Loucy (cell line): ENCODE results near the gene RAB44.
A peak's percentile ranks its signal among the peaks of the same experiment; 100 is the strongest.

ENCODE experiments used
- H2AFZ ChIP-seq: fragments of 200-600 bp; sonication (generic); 2 replicates; pipeline ENCODE4 v1.6.0; 2016; ENCODE audit warnings: antibody characterized with exemption, mild to moderate bottlenecking, low read length, moderate library complexity
- H3F3A ChIP-seq: fragments of 200-600 bp; 2 replicates; pipeline ENCODE4 v1.6.0; 2016; ENCODE audit warnings: antibody characterized with exemption, low read depth, mild to moderate bottlenecking
- H3K27me3 ChIP-seq: fragments of 200-600 bp; sonication (generic); 2 replicates; pipeline ENCODE4 v1.6.1; 2014; ENCODE audit warnings: low read length, mild to moderate bottlenecking; ENCODE audit not compliant: insufficient read depth, poor library complexity, severe bottlenecking
- H3K36me3 ChIP-seq: fragments of 200-600 bp; sonication (generic); 2 replicates; pipeline ENCODE4 v1.6.1; 2016; ENCODE audit warnings: low read length; ENCODE audit not compliant: insufficient read depth
- H3K4me1 ChIP-seq: fragments of 200-600 bp; sonication (generic); 2 replicates; pipeline ENCODE4 v1.5.1; 2014; ENCODE audit warnings: low read length, mild to moderate bottlenecking; ENCODE audit not compliant: insufficient read depth, poor library complexity, severe bottlenecking
- H3K4me2 ChIP-seq: fragments of 200-600 bp; sonication (generic); 2 replicates; pipeline ENCODE4 v1.6.0; 2014; ENCODE audit warnings: antibody characterized with exemption, low read length, low read depth, mild to moderate bottlenecking; ENCODE audit not compliant: poor library complexity, severe bottlenecking
- H3K4me3 ChIP-seq: fragments of 200-600 bp; sonication (generic); 2 replicates; pipeline ENCODE4 v1.5.1; 2014; ENCODE audit warnings: low read length, mild to moderate bottlenecking, mixed read lengths; ENCODE audit not compliant: poor library complexity, severe bottlenecking
- H3K79me2 ChIP-seq: fragments of 200-600 bp; sonication (generic); 2 replicates; pipeline ENCODE4 v1.6.1; 2014; ENCODE audit warnings: low read length; ENCODE audit not compliant: insufficient read depth
- H3K9ac ChIP-seq: fragments of 200-600 bp; sonication (generic); 2 replicates; pipeline ENCODE4 v1.6.0; 2014; ENCODE audit warnings: mild to moderate bottlenecking, low read depth, low read length, moderate library complexity; ENCODE audit not compliant: poor library complexity, severe bottlenecking
- H3K9me2 ChIP-seq: fragments of 200-600 bp; sonication (generic); replicated peaks from 2 replicates; pipeline ENCODE4 v1.6.1; 2016; ENCODE audit warnings: low read depth, low read length, mixed read lengths
- H3K9me3 ChIP-seq: fragments of 200-600 bp; sonication (generic); 2 replicates; pipeline ENCODE4 v1.6.1; 2014; ENCODE audit warnings: mild to moderate bottlenecking, antibody characterized with exemption, low read length, low read depth; ENCODE audit not compliant: insufficient read depth
- H4K20me1 ChIP-seq: fragments of 200-600 bp; sonication (generic); 2 replicates; pipeline ENCODE4 v1.6.0; 2014; ENCODE audit warnings: antibody characterized with exemption, low read length, mild to moderate bottlenecking; ENCODE audit not compliant: insufficient read depth, poor library complexity, severe bottlenecking
- EZH2phosphoT487 ChIP-seq: fragments of 200-600 bp; IDR thresholded peaks from 2 replicates; pipeline ENCODE4 v1.6.1; 2018; ENCODE audit warnings: antibody characterized with exemption, mild to moderate bottlenecking, moderate library complexity, borderline replicate concordance
- TF ChIP-seq, protein P1 (sequence below): fragments of 200-600 bp; sonication (generic); conservative IDR thresholded peaks from 2 replicates; pipeline ENCODE4 v1.5.1; 2014; ENCODE audit warnings: mild to moderate bottlenecking, antibody characterized with exemption, low read length

Gene RAB44

DNA sequence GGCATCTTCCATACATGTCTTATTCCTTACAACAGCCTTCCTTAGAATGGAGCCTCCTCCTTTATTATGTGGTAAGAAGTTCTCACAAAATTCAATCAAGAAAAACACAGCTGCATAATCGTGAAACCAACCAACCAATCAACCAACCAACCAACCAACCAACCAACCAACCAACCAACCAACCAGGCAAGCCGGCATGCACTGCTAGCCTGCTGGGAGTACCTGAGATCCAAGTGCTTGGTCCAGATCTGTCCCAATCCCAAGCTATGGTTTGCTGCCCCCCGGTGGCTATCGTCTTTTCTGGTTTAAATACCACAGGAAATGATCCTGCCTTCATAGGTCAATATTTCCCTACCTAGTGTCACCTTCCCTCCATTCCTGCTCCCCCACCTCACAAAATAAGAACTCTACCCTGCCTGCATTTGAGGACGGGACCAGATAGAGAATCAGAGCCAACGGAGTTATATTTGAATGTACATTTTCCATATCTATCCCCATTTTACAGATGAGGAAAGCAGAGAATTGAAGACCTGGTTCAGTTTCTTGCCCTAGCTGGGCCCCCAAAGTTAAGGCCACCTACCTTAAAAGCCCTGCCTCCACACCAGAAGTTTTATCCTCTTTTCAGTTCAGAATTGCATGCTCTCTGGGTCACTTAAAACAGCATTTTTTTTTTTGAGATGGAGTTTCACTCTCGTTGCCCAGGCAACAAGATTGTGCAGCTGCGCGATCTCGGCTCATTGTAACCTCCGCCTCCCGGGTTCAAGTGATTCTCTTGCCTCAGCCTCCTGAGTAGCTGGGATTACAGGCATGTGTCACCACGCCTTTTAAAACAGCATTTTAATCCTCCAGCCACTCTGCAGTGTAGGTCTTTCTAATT lies 27.1 kb downstream of the RAB44 start:
- TF ChIP-seq, protein P1, sequence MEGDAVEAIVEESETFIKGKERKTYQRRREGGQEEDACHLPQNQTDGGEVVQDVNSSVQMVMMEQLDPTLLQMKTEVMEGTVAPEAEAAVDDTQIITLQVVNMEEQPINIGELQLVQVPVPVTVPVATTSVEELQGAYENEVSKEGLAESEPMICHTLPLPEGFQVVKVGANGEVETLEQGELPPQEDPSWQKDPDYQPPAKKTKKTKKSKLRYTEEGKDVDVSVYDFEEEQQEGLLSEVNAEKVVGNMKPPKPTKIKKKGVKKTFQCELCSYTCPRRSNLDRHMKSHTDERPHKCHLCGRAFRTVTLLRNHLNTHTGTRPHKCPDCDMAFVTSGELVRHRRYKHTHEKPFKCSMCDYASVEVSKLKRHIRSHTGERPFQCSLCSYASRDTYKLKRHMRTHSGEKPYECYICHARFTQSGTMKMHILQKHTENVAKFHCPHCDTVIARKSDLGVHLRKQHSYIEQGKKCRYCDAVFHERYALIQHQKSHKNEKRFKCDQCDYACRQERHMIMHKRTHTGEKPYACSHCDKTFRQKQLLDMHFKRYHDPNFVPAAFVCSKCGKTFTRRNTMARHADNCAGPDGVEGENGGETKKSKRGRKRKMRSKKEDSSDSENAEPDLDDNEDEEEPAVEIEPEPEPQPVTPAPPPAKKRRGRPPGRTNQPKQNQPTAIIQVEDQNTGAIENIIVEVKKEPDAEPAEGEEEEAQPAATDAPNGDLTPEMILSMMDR = peak; percentile 74
- no peak for TF ChIP-seq EZH2phosphoT487
- Histone ChIP-seq H3K36me3 (peaks cover 16% of the 10 kb centered on the region; the same call in 1 of the 2 replicates), H4K20me1 (no peaks in the 10 kb centered on the region), H3K4me2 (no peak overlapping the region), H3K4me1 (no peaks in the 10 kb centered on the region), H2AFZ (no peak overlapping the region), H3K79me2 (no peaks in the 10 kb centered on the region), H3K4me3 (no peak overlapping the region), H3K9me2 (no peaks in the 10 kb centered on the region), H3K27me3 (no peaks in the 10 kb centered on the region), H3K9me3 (no peaks in the 10 kb centered on the region), H3K9ac (no peak overlapping the region), H3F3A (no peaks in the 10 kb centered on the region)

DNA sequence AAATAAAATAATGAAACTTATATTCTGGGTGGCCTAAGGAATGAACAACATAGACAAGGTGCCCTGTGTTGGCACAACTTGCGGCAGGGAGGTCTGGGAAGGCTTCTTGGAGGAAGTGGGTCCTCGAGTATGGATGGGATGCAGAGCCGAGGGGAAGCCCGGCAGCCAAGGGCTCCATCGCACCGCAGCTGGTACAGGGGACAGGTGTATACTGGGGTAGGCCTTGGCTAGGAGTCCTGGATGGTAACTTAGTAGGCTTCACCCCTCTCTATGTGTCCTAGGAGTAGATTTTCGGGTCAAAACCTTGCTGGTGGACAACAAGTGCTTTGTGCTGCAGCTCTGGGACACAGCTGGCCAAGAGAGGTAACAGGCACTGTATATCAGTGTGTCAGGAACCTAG lies 28.0 kb downstream of the RAB44 start:
- H4K20me1 ChIP-seq = no peaks in the 10 kb centered on the region
- H3K9me2 ChIP-seq = no peaks in the 10 kb centered on the region
- H3K79me2 ChIP-seq = no peaks in the 10 kb centered on the region
- peaks cover 8% of the 10 kb centered on the region; the same call in 1 of the 2 replicates for H3K36me3 ChIP-seq
- H3F3A ChIP-seq = no peaks in the 10 kb centered on the region
- no peaks in the 10 kb centered on the region for H3K9me3 ChIP-seq
- no peak overlapping the region for H3K4me3 ChIP-seq
- no peaks in the 10 kb centered on the region for H3K4me1 ChIP-seq
- no peak overlapping the region for H2AFZ ChIP-seq
- no peak overlapping the region for H3K9ac ChIP-seq
- TF ChIP-seq, protein P1 = no peak
- TF ChIP-seq EZH2phosphoT487 = no peak
- no peak overlapping the region for H3K4me2 ChIP-seq
- no peaks in the 10 kb centered on the region for H3K27me3 ChIP-seq

DNA sequence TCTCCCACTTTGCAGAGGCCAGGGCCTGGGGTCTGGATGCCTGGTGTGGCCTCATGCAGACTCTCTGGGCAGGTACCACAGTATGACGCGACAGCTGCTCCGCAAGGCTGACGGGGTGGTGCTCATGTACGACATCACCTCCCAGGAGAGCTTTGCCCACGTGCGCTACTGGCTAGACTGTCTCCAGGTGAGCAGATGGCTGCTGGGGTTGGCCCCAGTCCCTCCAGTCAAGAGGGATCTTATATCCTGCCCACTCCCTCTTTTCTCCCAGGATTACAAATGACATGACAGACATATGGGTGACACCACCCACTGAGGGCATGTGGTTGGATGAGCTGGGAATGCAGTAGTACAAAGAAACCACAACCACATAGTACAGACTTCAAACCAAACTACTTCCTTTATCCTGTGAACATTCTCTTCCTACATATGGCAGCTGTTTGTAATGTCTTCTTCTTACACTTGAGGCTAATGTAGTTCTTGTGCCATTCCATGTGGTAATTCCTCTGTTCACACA lies 29.9 kb downstream of the RAB44 start:
- H2AFZ ChIP-seq = no peak overlapping the region
- H3K9me3 ChIP-seq = no peaks in the 10 kb centered on the region
- no peaks in the 10 kb centered on the region for H3K9me2 ChIP-seq
- TF ChIP-seq, protein P1 = no peak
- TF ChIP-seq EZH2phosphoT487 = no peak
- no peak overlapping the region for H3K4me3 ChIP-seq
- H4K20me1 ChIP-seq = no peaks in the 10 kb centered on the region
- no peaks in the 10 kb centered on the region for H3F3A ChIP-seq
- H3K27me3 ChIP-seq = no peaks in the 10 kb centered on the region
- no peaks in the 10 kb centered on the region for H3K4me1 ChIP-seq
- H3K4me2 ChIP-seq = no peak overlapping the region
- no peaks in the 10 kb centered on the region for H3K79me2 ChIP-seq
- no peak overlapping the region for H3K9ac ChIP-seq
- H3K36me3 ChIP-seq = peaks cover 6% of the 10 kb centered on the region; the same call in 1 of the 2 replicates
